GM12892 (cell line): ENCODE measurements around the gene VPS11.

Source experiments
- DNase-seq: peaks from one replicate; pipeline ENCODE4 v3.0.0; 2011; ENCODE audit not compliant: insufficient read length
- FAIRE-seq: peaks from 2 replicates; lab custom pipeline; 2011; peaks lifted over from hg19 to GRCh38; lab: Jason Lieb, UNC
- POLR2A ChIP-seq: IDR thresholded peaks from 2 replicates; pipeline ENCODE4 v1.6.1; 2011; ENCODE audit warnings: low read depth, low read length, control low read depth
- POLR2AphosphoS5 ChIP-seq: IDR thresholded peaks from 2 replicates; pipeline ENCODE4 v1.6.1; 2011; ENCODE audit warnings: low read depth, low read length, control low read depth
- TAF1 ChIP-seq: IDR thresholded peaks from 2 replicates; pipeline ENCODE4 v1.6.1; 2011; ENCODE audit warnings: low read depth, mild to moderate bottlenecking, control low read depth, low read length, borderline replicate concordance

The VPS11 gene

DNA sequence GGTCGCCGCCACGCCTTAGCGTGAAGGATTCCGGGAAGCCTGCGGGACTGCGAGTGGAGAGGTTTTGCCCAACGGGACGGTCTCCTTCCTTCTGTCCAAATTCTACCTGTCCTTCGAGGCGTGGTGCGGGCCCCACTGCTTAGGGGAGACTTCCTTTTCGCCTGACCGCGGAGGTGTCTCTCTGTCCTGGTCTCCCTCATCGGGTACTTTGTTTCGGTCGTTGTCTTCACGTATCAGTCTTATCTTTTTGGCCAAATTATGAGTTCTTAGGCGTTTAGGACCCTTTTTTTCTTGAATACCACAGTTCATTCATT lies 54.1 kb downstream of the VPS11 start:
- no peak for DNase-seq
- no peak for FAIRE-seq
- no peak for TF ChIP-seq TAF1
- TF ChIP-seq POLR2AphosphoS5, result no peak

DNA sequence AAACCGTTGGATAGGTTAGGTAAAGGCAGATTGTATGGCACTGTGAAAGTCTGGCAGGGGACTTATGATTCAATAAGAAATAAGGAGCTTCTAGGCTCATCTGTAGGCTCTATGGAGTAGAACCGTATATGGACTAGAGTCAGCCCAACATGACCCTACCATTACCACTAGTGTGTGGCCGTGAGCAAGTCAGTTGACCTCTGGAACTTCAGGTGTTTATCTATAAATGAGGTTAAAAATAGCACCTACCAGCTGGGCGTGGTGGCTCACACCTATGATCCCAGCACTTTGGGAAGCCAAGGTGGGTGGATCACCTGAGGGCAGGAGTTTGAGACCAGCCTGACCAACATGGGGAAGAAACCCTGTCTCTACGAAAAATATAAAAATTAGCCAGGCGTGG lies 58.2 kb downstream of the VPS11 start:
- TF ChIP-seq TAF1, result no peak
- TF ChIP-seq POLR2A, result no peak
- no peak for TF ChIP-seq POLR2AphosphoS5
- DNase-seq (no peak), FAIRE-seq (no peak)

GRCh38 chr11:119126675-119127268 lies 59.2 kb downstream of the VPS11 start:
- no peak for TF ChIP-seq POLR2AphosphoS5
- no peak for TF ChIP-seq TAF1
- TF ChIP-seq POLR2A, result no peak
- FAIRE-seq, result no peak

DNA sequence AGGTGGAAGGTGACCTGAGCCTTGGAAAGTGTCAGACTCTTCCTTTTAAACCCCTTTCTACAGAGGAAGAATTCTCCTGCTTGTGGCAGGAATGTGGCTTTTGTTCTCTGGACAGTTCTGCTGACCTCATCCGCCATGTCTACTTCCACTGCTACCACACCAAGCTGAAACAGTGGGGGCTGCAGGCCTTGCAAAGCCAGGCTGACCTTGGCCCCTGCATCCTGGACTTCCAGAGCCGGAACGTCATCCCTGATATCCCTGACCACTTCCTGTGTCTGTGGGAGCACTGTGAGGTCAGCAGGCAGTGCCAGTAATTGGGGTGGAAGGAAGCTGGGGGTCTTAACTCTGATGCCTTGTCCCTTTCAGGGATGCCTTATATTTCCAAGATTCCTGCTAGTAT lies 63.0 kb downstream of the VPS11 start:
- FAIRE-seq (no peak), DNase-seq (no peak)
- TF ChIP-seq POLR2A (no peak), POLR2AphosphoS5 (no peak), TAF1 (no peak)

More at GRCh38 chr11:119126675-119127268, 59.2 kb downstream of the VPS11 start:
- no peak for DNase-seq
